Right lobe of liver (tissue), 6 donors: ENCODE measurements around the gene TUBG1. TPM values are rescaled to one million over a fixed set of nuclear protein-coding genes. Genes with fewer than 3 reads are reported as not detected.
A peak's percentile ranks its signal among the peaks of the same experiment; 100 is the strongest.
"Not testable (repeated sequence)": the region's sequence is repeated elsewhere in the genome, so short reads cannot be mapped to it uniquely, and the experiment has no call there.

Experiments used
- ATAC-seq, 4 donors: fragments of 200-7000 bp; cut with Tn5 transposase; one replicate each; pipeline ENCODE4 v1.9.1; 2020; ENCODE audit warnings: mild to moderate bottlenecking in 4 of 4, moderate library complexity in 4 of 4
- DNase-seq, 3 donors: peaks; one replicate each; pipeline ENCODE4 v3.0.0-alpha.2; 2020
- H3K27ac ChIP-seq, 3 donors: fragments of 200-600 bp; one replicate each; pipeline ENCODE4 v1.8.0; 2022
- H3K27me3 ChIP-seq, 2 donors: fragments of 200-600 bp; one replicate each; pipeline ENCODE4 v1.8.0; 2022
- H3K36me3 ChIP-seq, 4 donors: fragments of 200-600 bp; sonication (generic) in 1 of 4; one replicate each; pipeline versions ENCODE4 v1.5.1 to v1.8.0; 2017 to 2022; ENCODE audit warnings: control low read depth in 1 of 4
- H3K4me1 ChIP-seq, 4 donors: fragments of 200-600 bp; sonication (generic) in 1 of 4; one replicate each; pipeline versions ENCODE4 v1.5.1 to v1.8.0; 2017 to 2022; ENCODE audit warnings: control low read depth in 1 of 4
- H3K4me3 ChIP-seq, 3 donors: fragments of 200-600 bp; one replicate each; pipeline ENCODE4 v1.8.0; 2022
- H3K9me3 ChIP-seq, 4 donors: fragments of 200-600 bp; sonication (generic) in 1 of 4; one replicate each; pipeline versions ENCODE4 v1.5.1 to v1.8.0; 2017 to 2022; ENCODE audit warnings: control low read depth in 1 of 4
- POLR2A ChIP-seq: fragments of 450-650 bp; IDR thresholded peaks from one replicate; pipeline ENCODE4 v1.6.1; 2017; ENCODE audit warnings: antibody characterized with exemption, mild to moderate bottlenecking
- WGBS: methylation state at CpG from one replicate; pipeline ENCODE4 v1.1.6; 2018; ENCODE audit warnings: low coverage, low lambda C conversion rate; ENCODE audit not compliant: insufficient coverage; ENCODE audit errors: missing lambda C conversion rate; 5-methylcytosine and 5-hydroxymethylcytosine counted together
- intact Hi-C, 2 donors: fragments of 100-400 bp; cut with DNase I; formaldehyde crosslinking; loops; one replicate each; pipeline versions ENCODE4 v1.11.2 to v1.14.1; 2022
- total RNA-seq, 6 experiments: library from RNA; depleted of rRNA in 2 of 6; stranded (reverse); fragments of >200 nt in 2 of 6; fragmentation: NEBNext Ultra II Directional in 3 of 6; extraction: Animal tissue kit (Norgen Biotek cat#: 25700) in 3 of 6; gene quantifications; one replicate each; pipeline versions ENCODE4 v1.1.0 to v1.2.4, GENCODE V29; 2016 to 2023
- TF ChIP-seq, protein P1 (sequence below), 4 donors: fragments of 200-600 bp in 3 of 4; fragments of 450-650 bp in 1 of 4; IDR thresholded peaks; one replicate each; pipeline versions ENCODE4 v1.5.1 to v1.8.0; 2016 to 2022; ENCODE audit warnings: antibody characterized with exemption in 4 of 4, mild to moderate bottlenecking in 2 of 4
- donor health status: DM: no; HTN: yes; CAD: no.
- donor health status: DM: no; HTN: no; CAD: no.
- donor health status: DM: no; HTN: no; CAD: no.
- donor health status: DM: no; HTN: yes; CAD: no.
- donor health status: DM: no; HTN: yes; CAD: no.

Gene TUBG1
- total RNA-seq, 6 experiments from 2014 or later = 17.9 to 44.5 (median 22.0) TPM

DNA sequence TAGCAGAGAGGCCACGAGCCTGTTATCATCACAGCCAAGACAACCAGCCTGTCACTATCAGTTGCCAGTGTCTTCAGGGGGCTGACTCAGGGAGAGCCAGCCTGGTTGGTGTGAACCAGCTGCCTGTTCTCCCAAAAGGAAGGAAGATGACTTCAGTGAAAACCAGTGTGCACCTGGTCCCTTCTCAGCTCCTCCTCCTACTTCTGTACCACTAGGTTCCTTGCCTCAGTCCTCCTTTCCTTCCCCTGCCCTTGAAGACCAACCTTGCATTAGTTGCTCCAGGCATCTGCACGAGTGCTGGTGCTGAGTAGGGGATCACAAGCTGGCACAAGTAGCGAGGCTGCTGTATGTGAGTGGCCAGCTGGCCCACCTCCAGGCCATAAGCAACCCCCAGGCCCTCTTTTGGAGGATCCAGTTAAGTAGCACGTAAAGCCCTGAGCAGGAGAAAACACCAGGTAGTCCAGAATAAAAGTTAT, 8.5 kb downstream of the TUBG1 start:
- Histone ChIP-seq H3K9me3 (no peaks in the 10 kb centered on the region), H3K4me3 (no peak overlapping the region), H3K4me1 (peaks cover 0 to 9% (median 0%) of the 10 kb centered on the region in 4 donors), H3K27ac (no peak overlapping the region), H3K36me3 (peaks cover 0 to 20% (median 10%) of the 10 kb centered on the region in 4 donors), H3K27me3 (no peaks in the 10 kb centered on the region)
- no peak for TF ChIP-seq POLR2A
- TF ChIP-seq, protein P1, sequence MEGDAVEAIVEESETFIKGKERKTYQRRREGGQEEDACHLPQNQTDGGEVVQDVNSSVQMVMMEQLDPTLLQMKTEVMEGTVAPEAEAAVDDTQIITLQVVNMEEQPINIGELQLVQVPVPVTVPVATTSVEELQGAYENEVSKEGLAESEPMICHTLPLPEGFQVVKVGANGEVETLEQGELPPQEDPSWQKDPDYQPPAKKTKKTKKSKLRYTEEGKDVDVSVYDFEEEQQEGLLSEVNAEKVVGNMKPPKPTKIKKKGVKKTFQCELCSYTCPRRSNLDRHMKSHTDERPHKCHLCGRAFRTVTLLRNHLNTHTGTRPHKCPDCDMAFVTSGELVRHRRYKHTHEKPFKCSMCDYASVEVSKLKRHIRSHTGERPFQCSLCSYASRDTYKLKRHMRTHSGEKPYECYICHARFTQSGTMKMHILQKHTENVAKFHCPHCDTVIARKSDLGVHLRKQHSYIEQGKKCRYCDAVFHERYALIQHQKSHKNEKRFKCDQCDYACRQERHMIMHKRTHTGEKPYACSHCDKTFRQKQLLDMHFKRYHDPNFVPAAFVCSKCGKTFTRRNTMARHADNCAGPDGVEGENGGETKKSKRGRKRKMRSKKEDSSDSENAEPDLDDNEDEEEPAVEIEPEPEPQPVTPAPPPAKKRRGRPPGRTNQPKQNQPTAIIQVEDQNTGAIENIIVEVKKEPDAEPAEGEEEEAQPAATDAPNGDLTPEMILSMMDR (IDR thresholded peaks at IDR 0.05) = no peak
- ATAC-seq = no peak
- 75% methylated on average over 1 of the region's 4 CpGs for WGBS
- no peak for DNase-seq
- intact Hi-C loops = loop anchor here (10.0 kb wide), 1 partner anchor 67 kb away; the partner anchor contains the start of genes CCR10 (in 2 of the 2) and CNTNAP1 (in 2 of the 2)

GRCh38 chr17:42618442-42619150, 9.1 kb downstream of the TUBG1 start:
- intact Hi-C loops = loop anchor here (10.0 kb wide), 1 partner anchor 66 kb away; the partner anchor contains the start of genes CCR10 (in 2 of the 2) and CNTNAP1 (in 2 of the 2)
- ATAC-seq = peak; percentile 92 to 97 (median 97)
- peaks cover 0 to 14% (median 7%) of the 10 kb centered on the region in 4 donors for H3K36me3 ChIP-seq
- H3K4me1 ChIP-seq = peaks cover 0 to 9% (median 0%) of the 10 kb centered on the region in 4 donors
- peak; percentile 51 to 78 (median 61) for DNase-seq
- WGBS = 22% methylated on average over 9 of the region's 9 CpGs
- no peaks in the 10 kb centered on the region for H3K9me3 ChIP-seq
- H3K27me3 ChIP-seq = no peaks in the 10 kb centered on the region
- no peak overlapping the region for H3K27ac ChIP-seq
- no peak for TF ChIP-seq POLR2A
- TF ChIP-seq, protein P1 (IDR thresholded peaks at IDR 0.05) = peak; percentile 42 to 56 (median 50)
- H3K4me3 ChIP-seq = no peak overlapping the region

DNA sequence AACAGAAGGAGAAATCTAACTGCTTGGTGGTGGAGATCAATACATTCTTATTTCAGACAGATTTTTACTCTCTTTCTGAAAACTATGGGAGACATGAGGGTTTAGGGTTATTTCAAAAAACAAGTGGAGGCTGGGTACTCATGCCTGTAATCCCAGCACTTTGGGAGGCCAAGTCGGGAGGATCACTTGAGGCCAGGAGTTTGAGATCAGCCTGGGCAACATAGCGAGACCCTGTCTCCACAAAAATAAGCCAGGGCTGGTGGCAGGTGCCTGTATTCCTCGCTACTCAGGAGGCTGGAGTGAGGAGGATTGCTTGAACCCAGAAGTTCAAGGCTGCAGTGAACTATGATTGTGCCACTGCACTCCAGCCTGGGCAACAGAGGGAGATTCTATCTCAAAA, 12.5 kb downstream of the TUBG1 start:
- DNase-seq, H3K4me1 ChIP-seq, H3K9me3 ChIP-seq, H3K4me3 ChIP-seq, H3K36me3 ChIP-seq, intact Hi-C loops, H3K27me3 ChIP-seq, H3K27ac ChIP-seq, ATAC-seq: not testable (repeated sequence)
- 80% methylated on average over 3 of the region's 3 CpGs for WGBS

DNA sequence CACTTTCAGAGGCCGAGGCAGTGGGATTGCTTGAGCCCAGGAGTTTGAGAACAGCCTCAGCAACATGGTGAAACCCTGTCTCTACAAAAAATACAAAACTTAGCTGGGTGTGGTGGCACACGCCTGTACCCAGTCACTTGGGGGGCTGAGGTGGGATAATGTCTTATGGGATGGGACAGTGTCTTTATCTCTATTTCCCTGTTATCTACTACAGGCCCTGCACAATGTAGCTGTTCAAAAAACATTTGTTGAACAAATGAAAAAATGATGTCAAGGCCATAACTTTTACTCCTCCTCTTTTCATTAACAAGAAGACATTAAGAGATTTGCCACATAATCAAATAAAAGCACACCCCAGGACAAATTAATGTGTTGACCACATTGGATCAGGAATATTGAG, 13.8 kb downstream of the TUBG1 start:
- Histone ChIP-seq H3K4me3 (no peak overlapping the region), H3K9me3 (no peaks in the 10 kb centered on the region), H3K27ac (no peak overlapping the region), H3K36me3 (no peaks in the 10 kb centered on the region), H3K27me3 (no peaks in the 10 kb centered on the region), H3K4me1 (peaks cover 0 to 8% (median 0%) of the 10 kb centered on the region in 4 donors)
- WGBS = 94% methylated on average over 2 of the region's 2 CpGs
- DNase-seq (no peak), ATAC-seq (no peak)
- intact Hi-C loops = no loop called here
- TF ChIP-seq, protein P1 (IDR thresholded peaks at IDR 0.05) = no peak
